SK-N-SH (cell line): ENCODE data around the gene STUB1. TPM values are rescaled to one million over a fixed set of nuclear protein-coding genes. Genes with fewer than 3 reads are reported as not detected.

Experiments used
- CTCF ChIA-PET: fragments of 300-600, 350-600 bp; formaldehyde crosslinking; extraction: SDS; loops from one replicate; lab custom pipeline; 2021; lab: Yijun Ruan, JAX
- POLR2A ChIA-PET: fragments of 350-600 bp; sonication (Branson Sonifier 250); formaldehyde crosslinking; extraction: SDS; loops from one replicate; lab custom pipeline; 2020; ENCODE audit warnings: antibody characterized with exemption, inconsistent platforms; lab: Yijun Ruan, JAX
- DNase-seq: peaks from one replicate; pipeline ENCODE4 v3.0.0; 2012
- H2AFZ ChIP-seq: fragments of 200-600 bp; sonication (generic); 2 replicates; pipeline ENCODE4 v1.8.1; 2016; ENCODE audit warnings: antibody characterized with exemption, mild to moderate bottlenecking, low read depth
- H3F3A ChIP-seq: fragments of 200-600 bp; sonication (generic); replicated peaks from 2 replicates; pipeline ENCODE3; 2016; ENCODE audit warnings: antibody characterized with exemption, mild to moderate bottlenecking; ENCODE audit not compliant: insufficient read depth
- H3K27ac ChIP-seq, 2 experiments: fragments of 200-500 bp in 1 of 2; fragments of 200-600 bp in 1 of 2; sonication (Bioruptor generic) in 1 of 2; sonication (generic), shearing (Covaris generic) in 1 of 2; 2 replicates each; pipeline versions ENCODE4 v1.5.1 to v1.6.1; 2014 to 2016; ENCODE audit warnings: low read depth in 2 of 2, inconsistent platforms in 1 of 2, low read length in 1 of 2, mild to moderate bottlenecking in 1 of 2, mixed read lengths in 1 of 2
- H3K27me3 ChIP-seq: fragments of 200-600 bp; sonication (generic), shearing (Covaris generic); 2 replicates; pipeline ENCODE4 v1.6.1; 2016; ENCODE audit warnings: mixed run types; ENCODE audit not compliant: insufficient read depth
- H3K36me3 ChIP-seq, 2 experiments: fragments of 200-500 bp in 1 of 2; fragments of 200-600 bp in 1 of 2; sonication (Bioruptor generic) in 1 of 2; sonication (generic) in 1 of 2; replicated peaks in 1 of 2; 2 replicates each; pipeline versions ENCODE3 to v1.5.1; 2014 to 2016; ENCODE audit warnings: low read length in 1 of 2, mild to moderate bottlenecking in 1 of 2; ENCODE audit not compliant: insufficient read depth in 2 of 2, control insufficient read depth in 1 of 2
- H3K4me1 ChIP-seq, 2 experiments: fragments of 200-500 bp in 1 of 2; fragments of 200-600 bp in 1 of 2; sonication (Bioruptor generic) in 1 of 2; sonication (generic), shearing (Covaris generic) in 1 of 2; 2 replicates each; pipeline versions ENCODE4 v1.5.1 to v1.6.1; 2014 to 2016; ENCODE audit warnings: low read depth in 1 of 2, low read length in 1 of 2, mixed run types in 1 of 2; ENCODE audit not compliant: insufficient read depth in 2 of 2, control insufficient read depth in 1 of 2
- H3K4me2 ChIP-seq: fragments of 200-600 bp; sonication (generic), shearing (Covaris generic); 2 replicates; pipeline ENCODE4 v1.6.1; 2017; ENCODE audit warnings: mixed run types
- H3K4me3 ChIP-seq, 2 experiments: fragments of 200-500 bp in 1 of 2; fragments of 200-600 bp in 1 of 2; sonication (Bioruptor generic) in 1 of 2; sonication (generic), shearing (Covaris generic) in 1 of 2; 2 replicates each; pipeline versions ENCODE4 v1.5.1 to v1.8.1; 2014 to 2016; ENCODE audit warnings: low read depth in 2 of 2, inconsistent platforms in 1 of 2, low read length in 1 of 2, mild to moderate bottlenecking in 1 of 2, mixed read lengths in 1 of 2, moderate library complexity in 1 of 2
- H3K79me2 ChIP-seq: fragments of 200-600 bp; sonication (generic); 2 replicates; pipeline ENCODE4 v1.8.1; 2017; ENCODE audit warnings: mild to moderate bottlenecking; ENCODE audit not compliant: insufficient read depth
- H3K9ac ChIP-seq: fragments of 200-600 bp; sonication (generic); 2 replicates; pipeline ENCODE4 v1.6.1; 2017; ENCODE audit warnings: mixed run types
- H3K9me2 ChIP-seq: fragments of 200-600 bp; sonication (generic); 2 replicates; pipeline ENCODE4 v1.6.1; 2017; ENCODE audit warnings: mixed run types
- H3K9me3 ChIP-seq: fragments of 200-600 bp; sonication (generic); 2 replicates; pipeline ENCODE4 v1.6.1; 2017; ENCODE audit warnings: mixed run types, mild to moderate bottlenecking, moderate library complexity
- H4K20me1 ChIP-seq: fragments of 200-600 bp; sonication (generic); 2 replicates; pipeline ENCODE4 v1.6.1; 2017; ENCODE audit warnings: mild to moderate bottlenecking, mixed run types; ENCODE audit not compliant: insufficient read depth
- CHD2 ChIP-seq: fragments of 150-350 bp; IDR thresholded peaks from 2 replicates; pipeline ENCODE4 v1.6.1; 2018; ENCODE audit warnings: low read length; ENCODE audit not compliant: partially characterized antibody
- CTCF ChIP-seq: fragments of 200-600 bp; sonication (generic); IDR thresholded peaks from 2 replicates; pipeline ENCODE4 v1.6.1; 2017; ENCODE audit warnings: antibody characterized with exemption, mild to moderate bottlenecking, moderate library complexity
- ELF1 ChIP-seq: IDR thresholded peaks from 2 replicates; pipeline ENCODE4 v1.4.0; 2012
- EP300 ChIP-seq, 2 experiments: IDR thresholded peaks; 2 replicates each; pipeline versions ENCODE4 v1.4.0 to v1.6.1; 2012; ENCODE audit warnings: borderline replicate concordance in 1 of 2, low read depth in 1 of 2, low read length in 1 of 2
- EZH2phosphoT487 ChIP-seq: fragments of 200-600 bp; sonication (generic); IDR thresholded peaks from 2 replicates; pipeline ENCODE4 v1.6.1; 2017; ENCODE audit warnings: low read depth, mixed run types, mild to moderate bottlenecking, antibody characterized with exemption, moderate library complexity, borderline replicate concordance
- FOXM1 ChIP-seq: IDR thresholded peaks from 2 replicates; pipeline ENCODE4 v1.4.0; 2012; ENCODE audit warnings: low read depth, mild to moderate bottlenecking
- IRF3 ChIP-seq: fragments of 150-350 bp; IDR thresholded peaks from 2 replicates; pipeline ENCODE4 v1.6.1; 2016; ENCODE audit warnings: mild to moderate bottlenecking, low read depth, low read length
- JUND ChIP-seq: IDR thresholded peaks from 2 replicates; pipeline ENCODE4 v1.4.0; 2012
- MAX ChIP-seq: IDR thresholded peaks from 2 replicates; pipeline ENCODE4 v1.4.0; 2012; ENCODE audit warnings: low read depth
- MEF2A ChIP-seq: IDR thresholded peaks from 2 replicates; pipeline ENCODE4 v1.4.0; 2012; ENCODE audit warnings: low read depth, borderline replicate concordance
- NFIC ChIP-seq: IDR thresholded peaks from 2 replicates; pipeline ENCODE4 v1.4.0; 2012; ENCODE audit warnings: borderline replicate concordance
- RAD21 ChIP-seq: IDR thresholded peaks from 2 replicates; pipeline ENCODE4 v1.6.1; 2012; ENCODE audit warnings: mild to moderate bottlenecking, low read length
- RCOR1 ChIP-seq: fragments of 150-350 bp; IDR thresholded peaks from 2 replicates; pipeline ENCODE4 v1.6.1; 2017; ENCODE audit warnings: antibody characterized with exemption, low read length
- RFX5 ChIP-seq: IDR thresholded peaks from 2 replicates; pipeline ENCODE4 v1.6.1; 2012; ENCODE audit warnings: mild to moderate bottlenecking, improper control_type of control experiment, low read length
- RXRA ChIP-seq: IDR thresholded peaks from 2 replicates; pipeline ENCODE4 v1.4.0; 2012; ENCODE audit warnings: low read depth, mild to moderate bottlenecking, borderline replicate concordance
- SIN3A ChIP-seq: IDR thresholded peaks from 2 replicates; pipeline ENCODE4 v1.6.1; 2012; ENCODE audit warnings: low read depth, mild to moderate bottlenecking, low read length, moderate library complexity, borderline replicate concordance
- SMC3 ChIP-seq: IDR thresholded peaks from 2 replicates; pipeline ENCODE4 v1.6.1; 2012; ENCODE audit warnings: low read depth, low read length, improper control_type of control experiment
- TAF1 ChIP-seq: IDR thresholded peaks from 2 replicates; pipeline ENCODE4 v1.6.1; 2012; ENCODE audit warnings: low read depth, mild to moderate bottlenecking, low read length, moderate library complexity, borderline replicate concordance
- YY1 ChIP-seq: IDR thresholded peaks from 2 replicates; pipeline ENCODE4 v1.4.0; 2012; ENCODE audit warnings: low read depth, mild to moderate bottlenecking
- ZBTB33 ChIP-seq: IDR thresholded peaks from 2 replicates; pipeline ENCODE4 v1.4.0; 2012; ENCODE audit warnings: low read depth, borderline replicate concordance
- whole genome bisulfite sequencing: methylation state at CpG from one replicate; pipeline ENCODE4 v1.1.6; 2017; ENCODE audit warnings: low lambda C conversion rate; 5-methylcytosine and 5-hydroxymethylcytosine counted together
- polyA plus RNA-seq, 3 experiments: library from polyadenylated mRNA; depleted of rRNA; stranded (reverse); fragments of >200 nt; gene quantifications; 2 replicates each; pipeline ENCODE4 v1.2.3, GENCODE V29; 2012
- TF ChIP-seq, protein P1 (sequence below): IDR thresholded peaks from 2 replicates; pipeline ENCODE4 v1.6.1; 2012; ENCODE audit warnings: mild to moderate bottlenecking, low read depth, low read length, moderate library complexity

The STUB1 gene
- polyA plus RNA-seq, 1 of the 3 experiments (the other 2 are of a cell fraction), result 323 TPM

DNA sequence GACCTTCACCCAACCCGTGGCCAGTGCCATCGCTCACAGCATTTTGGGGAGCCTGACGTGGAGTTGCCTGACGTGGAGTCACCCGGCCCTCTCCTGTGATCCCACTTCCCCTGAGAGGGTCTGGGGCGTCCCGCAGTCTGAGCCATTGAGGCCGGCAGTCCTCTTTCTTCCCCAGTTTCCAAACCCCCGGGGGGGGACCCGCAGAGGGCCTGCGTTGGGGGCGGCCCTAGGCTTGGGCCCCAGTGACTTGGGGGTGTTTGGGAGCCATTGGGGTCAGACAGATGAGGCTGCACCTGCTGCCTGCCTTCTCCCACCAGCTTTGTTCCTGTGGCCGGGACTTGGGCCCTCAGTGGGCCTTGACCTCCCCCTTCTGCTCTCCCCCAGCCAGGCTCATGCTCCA, 10.5 kb upstream of the STUB1 start (continued):
- TF ChIP-seq TAF1, result no peak
- TF ChIP-seq, all 33 proteins: peak for 0

GRCh38 chr16:670485-671352, 9.5 kb upstream of the STUB1 start:
- Histone ChIP-seq H4K20me1 (0 out of 2 replicates have a peak, but pooled peaks cover 6% of the 10 kb centered on the region), H3K9me3 (no peaks in the 10 kb centered on the region), H3K79me2 (peaks cover 25% of the 10 kb centered on the region), H3K4me1 (peaks cover 0 to 22% of the 10 kb centered on the region in 2 experiments; a peak in 1 of 4 replicates), H3K4me2 (0 out of 2 replicates have a peak overlapping the region, but pooled peaks have one; percentile 96), H3K27ac (no peak overlapping the region), H3K9ac (no peak overlapping the region), H3K4me3 (no peak overlapping the region), H2AFZ (no peak overlapping the region), H3F3A (peaks cover 4% of the 10 kb centered on the region), H3K36me3 (peaks cover 5 to 49% of the 10 kb centered on the region in 2 experiments), H3K27me3 (no peaks in the 10 kb centered on the region), H3K9me2 (no peaks in the 10 kb centered on the region)
- ChIA-PET CTCF (interaction anchor here (0.9 to 3.8 kb wide), 4 partner anchors 11 to 19 kb away, joined by 3 to 38 read pairs (median 9); partner anchors contain the start of genes JMJD8 and WDR24), POLR2A (no interaction called here)
- TF ChIP-seq NFIC, result no peak
- no peak for TF ChIP-seq EZH2phosphoT487
- no peak for TF ChIP-seq RAD21
- TF ChIP-seq CTCF, result no peak
- TF ChIP-seq FOXM1, result no peak
- TF ChIP-seq JUND, result no peak
- TF ChIP-seq CHD2, result no peak
- TF ChIP-seq MAX, result no peak
- TF ChIP-seq RXRA, result no peak
- no peak for TF ChIP-seq RFX5
- no peak for TF ChIP-seq IRF3
- no peak for TF ChIP-seq SMC3
- TF ChIP-seq ELF1, result no peak
- TF ChIP-seq MEF2A, result no peak
- no peak for TF ChIP-seq EP300 (IDR thresholded peaks at IDR 0.05; ENCODE audit: borderline replicate concordance in 1 of 2, low read depth in 1 of 2, low read length in 1 of 2)
- TF ChIP-seq ZBTB33, result no peak
- no peak for TF ChIP-seq YY1
- no peak for TF ChIP-seq RCOR1
- no peak for TF ChIP-seq SIN3A
- TF ChIP-seq, protein P1, sequence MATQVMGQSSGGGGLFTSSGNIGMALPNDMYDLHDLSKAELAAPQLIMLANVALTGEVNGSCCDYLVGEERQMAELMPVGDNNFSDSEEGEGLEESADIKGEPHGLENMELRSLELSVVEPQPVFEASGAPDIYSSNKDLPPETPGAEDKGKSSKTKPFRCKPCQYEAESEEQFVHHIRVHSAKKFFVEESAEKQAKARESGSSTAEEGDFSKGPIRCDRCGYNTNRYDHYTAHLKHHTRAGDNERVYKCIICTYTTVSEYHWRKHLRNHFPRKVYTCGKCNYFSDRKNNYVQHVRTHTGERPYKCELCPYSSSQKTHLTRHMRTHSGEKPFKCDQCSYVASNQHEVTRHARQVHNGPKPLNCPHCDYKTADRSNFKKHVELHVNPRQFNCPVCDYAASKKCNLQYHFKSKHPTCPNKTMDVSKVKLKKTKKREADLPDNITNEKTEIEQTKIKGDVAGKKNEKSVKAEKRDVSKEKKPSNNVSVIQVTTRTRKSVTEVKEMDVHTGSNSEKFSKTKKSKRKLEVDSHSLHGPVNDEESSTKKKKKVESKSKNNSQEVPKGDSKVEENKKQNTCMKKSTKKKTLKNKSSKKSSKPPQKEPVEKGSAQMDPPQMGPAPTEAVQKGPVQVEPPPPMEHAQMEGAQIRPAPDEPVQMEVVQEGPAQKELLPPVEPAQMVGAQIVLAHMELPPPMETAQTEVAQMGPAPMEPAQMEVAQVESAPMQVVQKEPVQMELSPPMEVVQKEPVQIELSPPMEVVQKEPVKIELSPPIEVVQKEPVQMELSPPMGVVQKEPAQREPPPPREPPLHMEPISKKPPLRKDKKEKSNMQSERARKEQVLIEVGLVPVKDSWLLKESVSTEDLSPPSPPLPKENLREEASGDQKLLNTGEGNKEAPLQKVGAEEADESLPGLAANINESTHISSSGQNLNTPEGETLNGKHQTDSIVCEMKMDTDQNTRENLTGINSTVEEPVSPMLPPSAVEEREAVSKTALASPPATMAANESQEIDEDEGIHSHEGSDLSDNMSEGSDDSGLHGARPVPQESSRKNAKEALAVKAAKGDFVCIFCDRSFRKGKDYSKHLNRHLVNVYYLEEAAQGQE, result no peak
- WGBS, result 96% methylated on average over 18 of the region's 52 CpGs
- no peak for DNase-seq
